SK-N-SH (cell line): Measurements from ENCODE around the gene TWF2. TPM values are rescaled to one million over a fixed set of nuclear protein-coding genes. Genes with fewer than 3 reads are reported as not detected.

Source experiments
- CTCF ChIA-PET: fragments of 300-600, 350-600 bp; formaldehyde crosslinking; extraction: SDS; loops from one replicate; lab custom pipeline; 2021; lab: Yijun Ruan, JAX
- POLR2A ChIA-PET: fragments of 350-600 bp; sonication (Branson Sonifier 250); formaldehyde crosslinking; extraction: SDS; loops from one replicate; lab custom pipeline; 2020; ENCODE audit warnings: antibody characterized with exemption, inconsistent platforms; lab: Yijun Ruan, JAX
- DNase-seq: peaks from one replicate; pipeline ENCODE4 v3.0.0; 2012
- H2AFZ ChIP-seq: fragments of 200-600 bp; sonication (generic); 2 replicates; pipeline ENCODE4 v1.8.1; 2016; ENCODE audit warnings: antibody characterized with exemption, mild to moderate bottlenecking, low read depth
- H3F3A ChIP-seq: fragments of 200-600 bp; sonication (generic); replicated peaks from 2 replicates; pipeline ENCODE3; 2016; ENCODE audit warnings: antibody characterized with exemption, mild to moderate bottlenecking; ENCODE audit not compliant: insufficient read depth
- H3K27ac ChIP-seq, 2 experiments: fragments of 200-500 bp in 1 of 2; fragments of 200-600 bp in 1 of 2; sonication (Bioruptor generic) in 1 of 2; sonication (generic), shearing (Covaris generic) in 1 of 2; 2 replicates each; pipeline versions ENCODE4 v1.5.1 to v1.6.1; 2014 to 2016; ENCODE audit warnings: low read depth in 2 of 2, inconsistent platforms in 1 of 2, low read length in 1 of 2, mild to moderate bottlenecking in 1 of 2, mixed read lengths in 1 of 2
- H3K27me3 ChIP-seq: fragments of 200-600 bp; sonication (generic), shearing (Covaris generic); 2 replicates; pipeline ENCODE4 v1.6.1; 2016; ENCODE audit warnings: mixed run types; ENCODE audit not compliant: insufficient read depth
- H3K36me3 ChIP-seq, 2 experiments: fragments of 200-500 bp in 1 of 2; fragments of 200-600 bp in 1 of 2; sonication (Bioruptor generic) in 1 of 2; sonication (generic) in 1 of 2; replicated peaks in 1 of 2; 2 replicates each; pipeline versions ENCODE3 to v1.5.1; 2014 to 2016; ENCODE audit warnings: low read length in 1 of 2, mild to moderate bottlenecking in 1 of 2; ENCODE audit not compliant: insufficient read depth in 2 of 2, control insufficient read depth in 1 of 2
- H3K4me1 ChIP-seq, 2 experiments: fragments of 200-500 bp in 1 of 2; fragments of 200-600 bp in 1 of 2; sonication (Bioruptor generic) in 1 of 2; sonication (generic), shearing (Covaris generic) in 1 of 2; 2 replicates each; pipeline versions ENCODE4 v1.5.1 to v1.6.1; 2014 to 2016; ENCODE audit warnings: low read depth in 1 of 2, low read length in 1 of 2, mixed run types in 1 of 2; ENCODE audit not compliant: insufficient read depth in 2 of 2, control insufficient read depth in 1 of 2
- H3K4me2 ChIP-seq: fragments of 200-600 bp; sonication (generic), shearing (Covaris generic); 2 replicates; pipeline ENCODE4 v1.6.1; 2017; ENCODE audit warnings: mixed run types
- H3K4me3 ChIP-seq, 2 experiments: fragments of 200-500 bp in 1 of 2; fragments of 200-600 bp in 1 of 2; sonication (Bioruptor generic) in 1 of 2; sonication (generic), shearing (Covaris generic) in 1 of 2; 2 replicates each; pipeline versions ENCODE4 v1.5.1 to v1.8.1; 2014 to 2016; ENCODE audit warnings: low read depth in 2 of 2, inconsistent platforms in 1 of 2, low read length in 1 of 2, mild to moderate bottlenecking in 1 of 2, mixed read lengths in 1 of 2, moderate library complexity in 1 of 2
- H3K79me2 ChIP-seq: fragments of 200-600 bp; sonication (generic); 2 replicates; pipeline ENCODE4 v1.8.1; 2017; ENCODE audit warnings: mild to moderate bottlenecking; ENCODE audit not compliant: insufficient read depth
- H3K9ac ChIP-seq: fragments of 200-600 bp; sonication (generic); 2 replicates; pipeline ENCODE4 v1.6.1; 2017; ENCODE audit warnings: mixed run types
- H3K9me2 ChIP-seq: fragments of 200-600 bp; sonication (generic); 2 replicates; pipeline ENCODE4 v1.6.1; 2017; ENCODE audit warnings: mixed run types
- H3K9me3 ChIP-seq: fragments of 200-600 bp; sonication (generic); 2 replicates; pipeline ENCODE4 v1.6.1; 2017; ENCODE audit warnings: mixed run types, mild to moderate bottlenecking, moderate library complexity
- H4K20me1 ChIP-seq: fragments of 200-600 bp; sonication (generic); 2 replicates; pipeline ENCODE4 v1.6.1; 2017; ENCODE audit warnings: mild to moderate bottlenecking, mixed run types; ENCODE audit not compliant: insufficient read depth
- CHD2 ChIP-seq: fragments of 150-350 bp; IDR thresholded peaks from 2 replicates; pipeline ENCODE4 v1.6.1; 2018; ENCODE audit warnings: low read length; ENCODE audit not compliant: partially characterized antibody
- EZH2phosphoT487 ChIP-seq: fragments of 200-600 bp; sonication (generic); IDR thresholded peaks from 2 replicates; pipeline ENCODE4 v1.6.1; 2017; ENCODE audit warnings: low read depth, mixed run types, mild to moderate bottlenecking, antibody characterized with exemption, moderate library complexity, borderline replicate concordance
- FOSL2 ChIP-seq: IDR thresholded peaks from 2 replicates; pipeline ENCODE4 v1.4.0; 2012; ENCODE audit warnings: low read depth, mild to moderate bottlenecking, moderate library complexity, borderline replicate concordance
- GATA2 ChIP-seq: sonication (generic); formaldehyde crosslinking; IDR thresholded peaks from 2 replicates; pipeline ENCODE4 v1.5.0; 2020; ENCODE audit warnings: mild to moderate bottlenecking, missing genetic modification reagents
- JUND ChIP-seq: IDR thresholded peaks from 2 replicates; pipeline ENCODE4 v1.4.0; 2012
- MAX ChIP-seq: IDR thresholded peaks from 2 replicates; pipeline ENCODE4 v1.4.0; 2012; ENCODE audit warnings: low read depth
- MEF2A ChIP-seq: IDR thresholded peaks from 2 replicates; pipeline ENCODE4 v1.4.0; 2012; ENCODE audit warnings: low read depth, borderline replicate concordance
- MXI1 ChIP-seq: IDR thresholded peaks from 2 replicates; pipeline ENCODE4 v1.6.1; 2012; ENCODE audit warnings: mild to moderate bottlenecking, low read depth, low read length, improper control_type of control experiment
- NFIC ChIP-seq: IDR thresholded peaks from 2 replicates; pipeline ENCODE4 v1.4.0; 2012; ENCODE audit warnings: borderline replicate concordance
- NRF1 ChIP-seq: IDR thresholded peaks from 2 replicates; pipeline ENCODE4 v1.6.1; 2012; ENCODE audit warnings: low read depth, mild to moderate bottlenecking, low read length
- PBX3 ChIP-seq: IDR thresholded peaks from 2 replicates; pipeline ENCODE4; 2012
- POLR2AphosphoS5 ChIP-seq: IDR thresholded peaks from 2 replicates; pipeline ENCODE4 v1.6.1; 2012; ENCODE audit warnings: low read depth, low read length
- RCOR1 ChIP-seq: fragments of 150-350 bp; IDR thresholded peaks from 2 replicates; pipeline ENCODE4 v1.6.1; 2017; ENCODE audit warnings: antibody characterized with exemption, low read length
- RFX5 ChIP-seq: IDR thresholded peaks from 2 replicates; pipeline ENCODE4 v1.6.1; 2012; ENCODE audit warnings: mild to moderate bottlenecking, improper control_type of control experiment, low read length
- RXRA ChIP-seq: IDR thresholded peaks from 2 replicates; pipeline ENCODE4 v1.4.0; 2012; ENCODE audit warnings: low read depth, mild to moderate bottlenecking, borderline replicate concordance
- SMC3 ChIP-seq: IDR thresholded peaks from 2 replicates; pipeline ENCODE4 v1.6.1; 2012; ENCODE audit warnings: low read depth, low read length, improper control_type of control experiment
- TEAD4 ChIP-seq: IDR thresholded peaks from 2 replicates; pipeline ENCODE4 v1.4.0; 2012; ENCODE audit warnings: mild to moderate bottlenecking, borderline replicate concordance; ENCODE audit not compliant: insufficient read depth
- USF1 ChIP-seq: IDR thresholded peaks from 2 replicates; pipeline ENCODE4 v1.4.0; 2012; ENCODE audit warnings: low read depth, borderline replicate concordance
- WGBS: methylation state at CpG from one replicate; pipeline ENCODE4 v1.1.6; 2017; ENCODE audit warnings: low lambda C conversion rate; 5-methylcytosine and 5-hydroxymethylcytosine counted together
- polyA plus RNA-seq, 3 experiments: library from polyadenylated mRNA; depleted of rRNA; stranded (reverse); fragments of >200 nt; gene quantifications; 2 replicates each; pipeline ENCODE4 v1.2.3, GENCODE V29; 2012
- TF ChIP-seq, protein P1 (sequence below): IDR thresholded peaks from 2 replicates; pipeline ENCODE4 v1.4.0; 2012; ENCODE audit warnings: low read depth, borderline replicate concordance
- TF ChIP-seq, protein P2 (sequence below): fragments of 150-350 bp; IDR thresholded peaks from 2 replicates; pipeline ENCODE4 v1.6.1; 2016; ENCODE audit warnings: mild to moderate bottlenecking, low read depth, low read length

The TWF2 gene
- polyA plus RNA-seq, 1 of the 3 experiments (the other 2 are of a cell fraction) = 188 TPM

- Histone ChIP-seq H3K27ac (no peak overlapping the region), H4K20me1 (no peaks in the 10 kb centered on the region), H3K79me2 (no peaks in the 10 kb centered on the region), H3K4me1 (peaks cover 0 to 2% of the 10 kb centered on the region in 2 experiments; a peak in 1 of 4 replicates), H3K36me3 (no peaks in the 10 kb centered on the region), H3K4me2 (no peak overlapping the region), H3K9me2 (no peaks in the 10 kb centered on the region), H3F3A (no peaks in the 10 kb centered on the region), H3K4me3 (no peak overlapping the region), H3K9ac (no peak overlapping the region), H3K9me3 (no peaks in the 10 kb centered on the region), H3K27me3 (no peaks in the 10 kb centered on the region), H2AFZ (no peak overlapping the region)
- TF ChIP-seq CHD2 (no peak), POLR2AphosphoS5 (no peak), GATA2 (CRISPR knock-in tag) (no peak), NRF1 (no peak), RFX5 (no peak), JUND (no peak), NFIC (no peak), RXRA (no peak), FOSL2 (no peak), MAX (no peak), EZH2phosphoT487 (no peak), MXI1 (no peak), USF1 (no peak), MEF2A (no peak), TEAD4 (no peak), PBX3 (no peak), RCOR1 (no peak), SMC3 (no peak)
- TF ChIP-seq, protein P1, sequence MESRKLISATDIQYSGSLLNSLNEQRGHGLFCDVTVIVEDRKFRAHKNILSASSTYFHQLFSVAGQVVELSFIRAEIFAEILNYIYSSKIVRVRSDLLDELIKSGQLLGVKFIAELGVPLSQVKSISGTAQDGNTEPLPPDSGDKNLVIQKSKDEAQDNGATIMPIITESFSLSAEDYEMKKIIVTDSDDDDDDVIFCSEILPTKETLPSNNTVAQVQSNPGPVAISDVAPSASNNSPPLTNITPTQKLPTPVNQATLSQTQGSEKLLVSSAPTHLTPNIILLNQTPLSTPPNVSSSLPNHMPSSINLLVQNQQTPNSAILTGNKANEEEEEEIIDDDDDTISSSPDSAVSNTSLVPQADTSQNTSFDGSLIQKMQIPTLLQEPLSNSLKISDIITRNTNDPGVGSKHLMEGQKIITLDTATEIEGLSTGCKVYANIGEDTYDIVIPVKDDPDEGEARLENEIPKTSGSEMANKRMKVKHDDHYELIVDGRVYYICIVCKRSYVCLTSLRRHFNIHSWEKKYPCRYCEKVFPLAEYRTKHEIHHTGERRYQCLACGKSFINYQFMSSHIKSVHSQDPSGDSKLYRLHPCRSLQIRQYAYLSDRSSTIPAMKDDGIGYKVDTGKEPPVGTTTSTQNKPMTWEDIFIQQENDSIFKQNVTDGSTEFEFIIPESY = no peak
- TF ChIP-seq, protein P2, sequence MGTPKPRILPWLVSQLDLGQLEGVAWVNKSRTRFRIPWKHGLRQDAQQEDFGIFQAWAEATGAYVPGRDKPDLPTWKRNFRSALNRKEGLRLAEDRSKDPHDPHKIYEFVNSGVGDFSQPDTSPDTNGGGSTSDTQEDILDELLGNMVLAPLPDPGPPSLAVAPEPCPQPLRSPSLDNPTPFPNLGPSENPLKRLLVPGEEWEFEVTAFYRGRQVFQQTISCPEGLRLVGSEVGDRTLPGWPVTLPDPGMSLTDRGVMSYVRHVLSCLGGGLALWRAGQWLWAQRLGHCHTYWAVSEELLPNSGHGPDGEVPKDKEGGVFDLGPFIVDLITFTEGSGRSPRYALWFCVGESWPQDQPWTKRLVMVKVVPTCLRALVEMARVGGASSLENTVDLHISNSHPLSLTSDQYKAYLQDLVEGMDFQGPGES = no peak
- ChIA-PET POLR2A (no interaction called here), CTCF (interaction anchor here (1.1 to 1.4 kb wide), 4 partner anchors 9 to 41 kb away, joined by 3 to 4 read pairs (median 3); no protein-coding TSS in a partner anchor)
- 77% methylated on average over 7 of the region's 7 CpGs for WGBS
- DNase-seq = no peak
Measured at GRCh38 chr3:52183786-52184445, 55.0 kb downstream of the TWF2 start.
